SW480 (cell line): ENCODE data around the gene PRR5L.

Experiments
- DNase-seq: peaks from one replicate; pipeline ENCODE4 v3.0.0-alpha.2; 2016; ENCODE audit warnings: low spot score

The PRR5L gene

DNA sequence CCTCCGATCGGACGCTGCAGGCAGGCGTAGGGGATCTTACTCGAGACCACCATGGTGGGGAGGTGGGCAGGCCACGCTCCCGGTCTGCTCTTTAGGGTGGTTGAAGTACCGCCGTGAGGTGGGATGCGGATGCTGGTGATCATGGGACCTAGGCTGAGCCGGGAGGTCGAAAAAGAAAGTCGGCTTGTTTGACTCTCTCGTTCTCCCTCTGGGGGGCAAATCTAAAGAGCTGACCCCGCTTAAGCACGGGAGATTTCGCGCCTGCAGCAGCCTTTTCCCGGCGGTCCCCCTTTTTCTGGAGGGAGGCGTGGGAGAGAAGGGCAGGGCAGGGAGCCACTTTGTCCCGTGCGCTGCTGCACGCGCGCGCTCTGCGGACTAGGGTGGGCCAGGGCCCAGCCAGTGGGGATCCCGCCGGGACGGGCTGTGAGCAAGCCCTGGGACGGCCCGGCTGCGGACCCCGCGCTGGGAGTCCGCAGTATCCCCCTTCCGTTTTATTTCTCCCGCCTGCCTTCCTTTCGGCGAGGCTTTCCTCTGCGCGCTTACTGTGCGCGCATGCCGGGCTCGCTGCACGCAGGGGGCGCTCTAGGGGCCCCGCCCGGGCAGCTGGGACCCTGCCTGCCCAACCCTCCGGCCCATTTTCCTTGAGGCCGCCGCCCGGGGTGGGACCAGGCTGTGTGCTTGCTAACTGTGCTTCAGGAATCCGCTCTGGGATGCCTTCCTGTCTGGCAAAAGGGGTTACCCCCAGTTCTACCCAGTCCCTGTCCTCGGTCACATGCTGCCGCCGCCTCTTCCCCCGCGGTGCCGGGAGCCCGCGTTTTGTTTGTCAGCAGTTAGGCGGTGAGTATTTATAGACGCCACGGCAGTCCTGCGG is 81.0 kb downstream of the PRR5L start:
- peak; percentile 58 for DNase-seq

DNA sequence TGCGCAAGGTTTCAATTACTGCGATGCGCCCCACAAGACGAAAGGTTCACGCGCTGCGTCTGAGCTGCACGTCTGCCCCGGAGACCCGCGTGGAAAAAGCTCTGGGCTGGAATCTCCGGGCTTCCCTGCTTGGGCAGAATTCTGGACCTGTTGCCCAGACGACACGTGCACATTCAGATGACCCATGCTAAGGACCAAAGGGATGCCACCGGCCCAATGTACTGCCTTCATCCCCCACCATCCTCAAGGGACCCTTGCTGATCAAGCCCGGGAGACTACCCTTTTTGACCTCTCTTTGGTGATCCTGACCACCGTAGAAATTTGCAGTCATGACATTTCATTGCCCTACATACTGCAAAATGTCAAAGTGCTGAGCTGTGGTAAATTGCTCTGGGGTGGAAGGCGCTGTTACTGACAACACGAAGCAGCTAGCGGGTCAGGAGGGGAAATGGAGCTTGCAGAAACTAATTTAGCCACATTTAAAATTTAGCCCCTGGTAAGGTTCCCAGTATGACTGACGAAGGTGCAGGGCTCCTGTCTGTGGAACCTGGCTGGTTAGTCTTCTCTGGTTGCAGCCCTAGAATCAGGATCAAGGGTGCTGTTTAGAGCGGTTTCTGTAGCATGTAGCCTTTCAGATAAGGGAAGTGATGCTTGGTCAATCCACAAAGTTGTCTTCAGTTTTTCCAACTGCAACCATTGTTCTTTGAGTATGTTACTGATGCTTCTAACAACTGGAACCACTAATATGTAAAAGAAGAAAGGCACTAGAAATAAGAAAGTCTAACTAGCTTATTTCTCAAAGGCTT is 81.9 kb downstream of the PRR5L start:
- no peak for DNase-seq

- no peak for DNase-seq
These were observed 83.6 kb downstream of the PRR5L start for GRCh38 chr11:36379653-36380052.

DNA sequence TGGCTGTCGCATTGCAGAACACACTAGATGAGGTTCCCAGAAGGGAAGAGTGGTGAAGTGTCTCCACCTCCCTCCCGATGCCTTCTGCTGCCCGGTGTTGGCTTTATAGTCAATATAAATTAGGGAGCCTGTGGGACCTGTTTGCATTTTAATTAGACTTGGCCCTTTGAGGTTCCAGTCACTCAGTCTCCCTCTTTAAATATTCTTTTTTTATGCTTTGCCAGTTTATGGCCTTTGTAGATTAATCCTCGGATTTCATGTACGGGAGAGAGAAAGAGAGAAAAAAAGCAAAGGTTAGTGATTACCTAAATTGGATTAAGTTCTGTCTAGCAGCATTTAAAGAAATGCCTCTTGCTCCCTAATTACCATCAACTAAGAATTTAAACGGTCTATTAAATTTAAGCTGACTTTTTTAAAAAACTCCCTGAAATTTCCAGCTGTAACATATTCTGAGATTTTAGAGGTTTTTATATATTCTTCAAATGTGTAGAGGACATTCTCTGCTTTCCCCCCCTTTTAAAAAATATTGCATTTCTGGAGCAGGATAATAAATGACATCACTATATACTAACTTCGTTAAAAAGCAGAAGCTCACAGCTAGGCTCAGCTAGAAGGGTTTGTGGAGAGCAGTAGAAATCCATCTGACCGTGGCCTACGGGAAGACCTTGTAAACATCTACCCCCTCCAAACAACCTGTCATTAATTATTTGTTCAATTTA is 84.4 kb downstream of the PRR5L start:
- no peak for DNase-seq

- no peak for DNase-seq
These were observed 84.9 kb downstream of the PRR5L start for GRCh38 chr11:36381015-36381360.

GRCh38 chr11:36383195-36383594 is 87.1 kb downstream of the PRR5L start:
- DNase-seq = no peak

DNA sequence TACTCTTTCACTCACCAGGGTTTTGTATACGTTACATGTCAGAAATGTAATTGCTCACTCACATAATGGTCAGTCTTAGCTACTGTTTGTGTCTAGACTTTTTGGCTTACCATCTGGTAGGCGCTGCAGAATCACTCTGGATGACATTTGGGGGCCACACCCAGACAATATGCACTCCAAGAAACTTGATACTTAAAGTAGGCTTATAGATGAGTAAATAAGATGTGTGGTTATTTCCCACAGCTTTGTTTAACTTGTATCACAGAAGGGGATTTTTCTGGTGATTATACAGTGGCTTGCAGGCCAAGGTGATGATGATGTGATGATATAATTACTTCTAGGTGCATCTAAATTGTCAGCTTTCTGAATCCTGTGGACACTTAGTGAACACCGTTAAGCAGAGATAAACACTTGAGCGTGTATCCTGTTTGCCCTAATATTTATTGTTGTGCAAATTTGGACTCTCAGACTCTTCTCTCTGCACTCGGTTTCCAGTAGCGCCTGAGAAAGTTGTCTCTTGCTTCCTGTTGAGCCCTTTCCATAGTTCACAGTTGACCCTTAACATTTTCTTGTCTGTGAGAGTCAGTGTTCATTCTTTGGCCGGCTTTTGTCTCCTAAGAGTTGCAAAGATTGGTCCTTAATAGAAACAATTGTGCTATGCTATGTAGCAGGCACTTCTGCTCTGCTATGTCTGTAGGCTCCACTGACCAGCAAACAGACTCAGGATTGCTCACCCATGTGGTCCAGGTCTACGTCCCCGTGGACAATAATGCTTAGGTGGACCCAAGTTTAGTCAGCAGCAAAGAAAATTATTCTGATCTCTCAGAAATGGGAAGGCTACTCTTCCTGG is 89.3 kb downstream of the PRR5L start:
- DNase-seq = no peak

GRCh38 chr11:36386411-36386810 is 90.3 kb downstream of the PRR5L start:
- DNase-seq = no peak

DNA sequence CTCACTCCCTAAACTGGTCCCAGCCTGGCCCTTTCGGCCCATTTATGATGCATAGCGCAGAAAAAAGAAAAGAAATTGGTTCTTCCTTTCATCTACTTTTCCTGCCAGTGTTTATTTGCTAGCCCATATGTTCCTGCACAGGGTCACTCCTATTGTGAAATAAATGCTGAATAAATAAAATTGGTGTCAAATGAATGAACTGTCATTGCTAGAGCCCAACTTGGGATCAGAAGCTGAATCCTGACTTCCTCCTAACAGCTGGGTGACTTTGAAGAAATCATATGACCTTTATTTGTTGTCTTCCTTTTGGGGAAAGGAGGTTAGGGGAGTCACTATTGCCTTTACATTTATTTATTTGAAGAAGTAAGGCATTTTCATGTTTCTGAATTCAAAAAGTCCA is 92.0 kb downstream of the PRR5L start:
- DNase-seq = no peak

DNA sequence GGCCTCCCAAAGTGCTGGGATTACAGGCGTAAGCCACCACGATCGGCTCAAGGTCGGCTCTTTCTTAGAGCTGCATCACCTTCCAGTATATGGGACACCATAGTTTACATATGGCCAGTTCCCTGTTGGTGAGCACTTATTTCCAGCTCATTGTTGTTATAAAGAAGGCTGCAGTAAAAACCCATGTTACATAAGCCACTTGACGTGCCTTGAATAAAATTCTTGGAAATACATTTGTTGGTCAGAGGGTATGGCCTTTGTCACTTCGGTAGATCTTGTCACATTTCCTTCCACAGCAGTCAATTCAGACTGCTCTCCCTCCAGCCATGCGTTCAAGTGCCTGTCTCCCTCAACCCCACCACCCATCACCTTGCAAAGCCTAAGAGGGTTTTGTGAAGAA is 92.9 kb downstream of the PRR5L start:
- no peak for DNase-seq

DNA sequence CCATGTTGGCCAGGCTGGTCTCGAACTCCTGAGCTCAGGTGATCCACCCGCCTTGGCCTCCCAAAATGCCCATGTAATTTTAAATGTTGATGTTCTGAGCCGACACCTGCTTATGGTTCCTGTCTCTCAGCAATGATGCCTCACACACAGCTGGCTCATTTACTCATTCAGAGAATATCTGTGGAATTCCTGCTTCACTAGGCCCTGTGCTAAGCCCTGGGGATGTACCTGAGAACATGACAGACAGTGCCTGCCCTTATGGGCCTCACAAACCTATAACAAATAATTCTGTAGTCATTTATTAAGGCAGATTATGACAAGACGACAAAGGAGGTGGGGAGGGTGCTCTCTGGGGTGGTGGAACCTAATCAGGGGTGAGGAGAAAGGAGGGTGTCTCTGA is 93.7 kb downstream of the PRR5L start:
- no peak for DNase-seq

DNA sequence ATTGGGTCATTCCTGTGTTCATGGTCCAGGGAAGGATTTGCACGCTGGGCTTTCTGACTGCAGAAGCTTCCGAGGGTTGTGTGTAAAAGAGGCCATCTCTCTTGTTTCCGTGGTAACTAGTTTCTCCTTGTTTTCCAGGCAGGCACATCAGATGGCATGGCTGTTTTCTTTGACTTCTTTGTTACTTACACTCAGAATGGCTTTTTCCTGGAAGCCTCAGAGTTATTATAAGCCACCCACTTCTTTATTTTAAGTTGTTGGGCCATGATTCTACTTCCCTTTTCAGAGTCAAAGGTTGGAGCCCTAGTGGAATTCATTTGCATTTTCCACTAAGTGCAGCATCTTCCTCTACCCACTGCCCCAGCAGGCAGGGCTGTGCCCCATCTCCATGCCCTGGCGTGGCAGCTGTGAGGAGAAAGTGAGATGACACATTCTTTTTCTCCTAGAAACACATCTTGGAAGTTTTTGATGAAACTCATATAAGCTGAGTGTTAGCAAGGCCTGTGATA is 94.9 kb downstream of the PRR5L start:
- no peak for DNase-seq

GRCh38 chr11:36392196-36392595 is 96.1 kb downstream of the PRR5L start:
- no peak for DNase-seq

DNA sequence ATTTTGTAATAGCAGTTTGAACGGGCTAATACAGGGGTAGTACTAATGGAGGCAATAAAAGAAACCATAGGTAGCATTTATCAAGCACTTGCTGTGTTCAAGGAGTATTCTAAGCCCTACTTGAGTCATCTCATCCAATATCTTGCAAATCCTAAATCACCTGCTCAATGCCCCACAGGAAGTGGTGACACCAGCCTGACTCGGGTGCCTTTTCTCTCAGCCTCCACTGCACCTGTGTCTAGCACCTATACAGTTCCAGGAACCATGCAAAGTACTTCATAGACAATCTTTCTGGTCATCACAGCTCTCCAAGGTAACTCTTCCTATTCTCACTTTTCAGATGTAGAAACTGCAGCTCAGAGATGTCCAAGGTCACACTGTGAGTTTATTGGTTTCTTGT is 98.0 kb downstream of the PRR5L start:
- no peak for DNase-seq

DNA sequence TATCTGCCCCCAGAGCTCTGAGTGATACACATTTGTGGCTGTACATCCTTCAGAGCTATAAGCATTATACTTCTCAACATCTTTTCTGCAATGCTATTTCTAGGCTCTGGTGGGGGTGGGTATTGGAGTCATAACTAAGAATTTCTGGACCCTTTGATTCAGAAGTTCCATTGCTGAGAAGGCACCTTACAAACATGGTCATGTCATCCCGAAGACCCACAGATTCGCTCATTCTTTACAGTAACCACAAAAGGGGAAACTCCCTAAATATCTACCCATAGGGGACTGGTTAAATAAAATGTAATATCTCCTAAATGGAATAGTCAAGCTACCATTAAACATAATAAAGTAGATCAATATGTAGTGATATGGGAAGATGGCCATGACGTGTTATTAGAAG is 98.8 kb downstream of the PRR5L start:
- DNase-seq = no peak

- no peak for DNase-seq
These were observed 100.1 kb downstream of the PRR5L start for GRCh38 chr11:36395978-36396736.

GRCh38 chr11:36398231-36398953 is 102.3 kb downstream of the PRR5L start:
- no peak for DNase-seq

GRCh38 chr11:36399236-36399635 is 103.1 kb downstream of the PRR5L start:
- DNase-seq = no peak

GRCh38 chr11:36399745-36400144 is 103.7 kb downstream of the PRR5L start:
- no peak for DNase-seq

- no peak for DNase-seq
These were observed 104.8 kb downstream of the PRR5L start for GRCh38 chr11:36400766-36401455.
